Measurements from ENCODE around the gene UNC13A. TPM values are rescaled to one million over a fixed set of nuclear protein-coding genes. Genes with fewer than 3 reads are reported as not detected.

UNC13A gene
- total and polyA plus RNA-seq, 2 donors (not counting 3 experiments of a cell fraction or from before 2014, with no cell fraction given): 0.04 to 0.09 TPM

- intact Hi-C loops (cut with micrococcal nuclease): loop anchor here (2.0 kb wide), 1 partner anchor 159 kb away; no protein-coding TSS in a partner anchor
- Histone ChIP-seq H3K79me2 (ENCODE audit: control insufficient read depth, insufficient read depth, low read length) (no peaks in the 10 kb centered on the region), H3K27ac (ENCODE audit: insufficient read depth, low read depth, low read length) (no peak overlapping the region), H3K4me1 (ENCODE audit: control insufficient read depth, extremely low read depth, insufficient read depth, low read length) (no peaks in the 10 kb centered on the region), H3K36me3 (ENCODE audit: control insufficient read depth in 2 of 2, extremely low read depth in 1 of 2, insufficient read depth in 2 of 2, low read length in 2 of 2) (no peaks in the 10 kb centered on the region), H3K4me3 (replicated peaks in 1 of 3; ENCODE audit: insufficient read depth in 1 of 3, low read depth in 1 of 3, low read length in 3 of 3) (no peak overlapping the region), H3K27me3 (ENCODE audit: control insufficient read depth in 2 of 2, insufficient read depth in 2 of 2, low read length in 2 of 2) (no peaks in the 10 kb centered on the region), H3K9ac (replicated peaks; ENCODE audit: extremely low read depth, insufficient read depth, low read length) (no peak overlapping the region), H3K9me1 (replicated peaks; ENCODE audit: control insufficient read depth, extremely low read depth, insufficient read depth, low read length) (no peaks in the 10 kb centered on the region), H3K9me3 (replicated peaks; ENCODE audit: control insufficient read depth, insufficient read depth, low read length) (no peaks in the 10 kb centered on the region), H2AFZ (ENCODE audit: low read depth, low read length) (no peak overlapping the region), H4K20me1 (replicated peaks; ENCODE audit: control insufficient read depth, extremely low read depth, insufficient read depth, low read length) (no peaks in the 10 kb centered on the region), H3K4me2 (ENCODE audit: insufficient read depth, low read length) (no peak overlapping the region)
- CTCF ChIA-PET: interaction anchor here (1.5 kb wide), 1 partner anchor 12 kb away, joined by 4 read pairs; no protein-coding TSS in a partner anchor
- BruUV-seq (replicated peaks): no TSS peak
- POLR2A ChIA-PET: no interaction called here
- no peak for DNase-seq (ENCODE audit: low read depth, low spot score)
- dilution Hi-C loops (cut with MboI; ENCODE audit: extremely low pct_ligation_motif_present, low sequenced_read_pairs): no loop called here
- TF ChIP-seq FOS (IDR thresholded peaks at IDR 0.05; ENCODE audit: borderline replicate concordance, insufficient read depth, low read length) (no peak), POLR2A (IDR thresholded peaks at IDR 0.05; ENCODE audit: low read depth, low read length) (no peak), MAX (IDR thresholded peaks at IDR 0.05; ENCODE audit: insufficient read depth, insufficient read length) (no peak), CTCF (IDR thresholded peaks at IDR 0.05; ENCODE audit: extremely low read depth in 1 of 2, insufficient read depth in 1 of 2, low read depth in 1 of 2, low read length in 2 of 2) (no peak), GATA2 (IDR thresholded peaks at IDR 0.05; ENCODE audit: insufficient read depth, insufficient read length, low read depth, low read length) (no peak), POLR2AphosphoS5 (IDR thresholded peaks at IDR 0.05; ENCODE audit: insufficient read depth, low read depth, low read length) (no peak), EZH2 (IDR thresholded peaks at IDR 0.05; ENCODE audit: borderline replicate concordance, low read depth, low read length, severe bottlenecking) (no peak), JUN (IDR thresholded peaks at IDR 0.05; ENCODE audit: borderline replicate concordance, insufficient read depth, insufficient read length, low read depth) (no peak), MYC (IDR thresholded peaks at IDR 0.05; ENCODE audit: low read depth, low read length) (no peak)
- FAIRE-seq: no peak
Observed at GRCh38 chr19:17607936-17608335, 80.2 kb downstream of the UNC13A start.

Data from endothelial cell of umbilical vein (primary cell).